HepG2 (cell line): ENCODE results near the gene CLDN14.
A peak's percentile ranks its signal among the peaks of the same experiment; 100 is the strongest.

Experiments
- BRCA1 ChIP-seq: sonication (generic); formaldehyde crosslinking; IDR thresholded peaks from 2 replicates; pipeline ENCODE4 v1.4.0; 2020; ENCODE audit warnings: missing genetic modification reagents
- CAMTA2 ChIP-seq: sonication (generic); formaldehyde crosslinking; IDR thresholded peaks from 2 replicates; pipeline ENCODE4 v1.4.0; 2020; ENCODE audit warnings: mild to moderate bottlenecking, missing genetic modification reagents, borderline replicate concordance
- CENPX ChIP-seq: sonication (generic); formaldehyde crosslinking; IDR thresholded peaks from 2 replicates; pipeline ENCODE4 v1.9.0; 2021; ENCODE audit warnings: mild to moderate bottlenecking, missing genetic modification reagents, moderate library complexity
- FOXK2 ChIP-seq: fragments of 450-650 bp; IDR thresholded peaks from 2 replicates; pipeline ENCODE4 v1.6.1; 2016
- HNRNPUL1 ChIP-seq: fragments of 200-400 bp; formaldehyde crosslinking; IDR thresholded peaks from 2 replicates; pipeline ENCODE4 v1.6.1; 2017; ENCODE audit warnings: low read depth, mild to moderate bottlenecking, low read length, moderate library complexity
- JUND ChIP-seq: sonication (generic); formaldehyde crosslinking; IDR thresholded peaks from 2 replicates; pipeline ENCODE4 v1.8.0; 2022; ENCODE audit warnings: mild to moderate bottlenecking, missing genetic modification reagents
- NR2F6 ChIP-seq, 2 experiments: IDR thresholded peaks; 2 replicates each; pipeline ENCODE4 v1.6.1; 2016; ENCODE audit warnings: antibody characterized with exemption in 1 of 2, mild to moderate bottlenecking in 1 of 2
- TBX3 ChIP-seq: fragments of 450-650 bp; IDR thresholded peaks from 2 replicates; pipeline ENCODE4 v1.6.1; 2017; ENCODE audit warnings: antibody characterized with exemption, mild to moderate bottlenecking, inconsistent platforms, borderline replicate concordance
- ZKSCAN5 ChIP-seq: sonication (generic); formaldehyde crosslinking; IDR thresholded peaks from 2 replicates; pipeline ENCODE4 v1.5.1; 2020; ENCODE audit warnings: mild to moderate bottlenecking, missing genetic modification reagents
- TF ChIP-seq, protein P1 (sequence below): sonication (generic); formaldehyde crosslinking; IDR thresholded peaks from 2 replicates; pipeline ENCODE4 v1.5.0; 2020; ENCODE audit warnings: mild to moderate bottlenecking, missing genetic modification reagents, moderate library complexity
- TF ChIP-seq, protein P2 (sequence below): IDR thresholded peaks from 2 replicates; pipeline ENCODE4 v1.6.1; 2012; ENCODE audit warnings: inconsistent platforms

DNA sequence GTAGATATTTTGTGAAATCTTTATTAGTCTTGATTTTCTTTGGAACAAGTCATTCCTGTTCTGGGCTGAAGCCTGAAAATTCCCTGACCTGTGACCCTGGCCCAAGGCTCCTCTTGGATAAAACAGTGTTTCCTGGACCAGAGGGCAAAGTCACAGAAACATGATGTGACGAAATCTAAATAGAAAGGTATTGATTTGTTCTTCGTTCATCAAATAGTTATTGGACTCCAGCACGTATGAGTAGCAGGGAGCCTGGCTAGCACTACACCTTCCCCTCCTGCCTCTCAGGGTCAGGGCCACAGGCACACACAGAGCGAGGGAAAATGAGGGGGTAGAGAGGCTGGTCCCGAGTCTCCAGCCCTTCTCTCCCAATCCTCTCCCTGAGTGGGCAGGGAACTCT is 1.7 kb upstream of the CLDN14 start:
- peak; percentile 65; the same call in 1 of the 2 replicates for TF ChIP-seq JUND (CRISPR knock-in tag)
- TF ChIP-seq TBX3 = peak; percentile 58; the same call in 1 of the 2 replicates
- no peak for TF ChIP-seq FOXK2
- peak; percentile 99 for TF ChIP-seq NR2F6 (IDR thresholded peaks at IDR 0.05)
- TF ChIP-seq NR2F6 (CRISPR knock-in tag; IDR thresholded peaks at IDR 0.05) = peak; percentile 99
- TF ChIP-seq, protein P1, sequence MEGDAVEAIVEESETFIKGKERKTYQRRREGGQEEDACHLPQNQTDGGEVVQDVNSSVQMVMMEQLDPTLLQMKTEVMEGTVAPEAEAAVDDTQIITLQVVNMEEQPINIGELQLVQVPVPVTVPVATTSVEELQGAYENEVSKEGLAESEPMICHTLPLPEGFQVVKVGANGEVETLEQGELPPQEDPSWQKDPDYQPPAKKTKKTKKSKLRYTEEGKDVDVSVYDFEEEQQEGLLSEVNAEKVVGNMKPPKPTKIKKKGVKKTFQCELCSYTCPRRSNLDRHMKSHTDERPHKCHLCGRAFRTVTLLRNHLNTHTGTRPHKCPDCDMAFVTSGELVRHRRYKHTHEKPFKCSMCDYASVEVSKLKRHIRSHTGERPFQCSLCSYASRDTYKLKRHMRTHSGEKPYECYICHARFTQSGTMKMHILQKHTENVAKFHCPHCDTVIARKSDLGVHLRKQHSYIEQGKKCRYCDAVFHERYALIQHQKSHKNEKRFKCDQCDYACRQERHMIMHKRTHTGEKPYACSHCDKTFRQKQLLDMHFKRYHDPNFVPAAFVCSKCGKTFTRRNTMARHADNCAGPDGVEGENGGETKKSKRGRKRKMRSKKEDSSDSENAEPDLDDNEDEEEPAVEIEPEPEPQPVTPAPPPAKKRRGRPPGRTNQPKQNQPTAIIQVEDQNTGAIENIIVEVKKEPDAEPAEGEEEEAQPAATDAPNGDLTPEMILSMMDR (CRISPR knock-in tag) = 0 out of 2 replicates have a peak, but pooled peaks have one; percentile 19
- no peak for TF ChIP-seq BRCA1 (CRISPR knock-in tag)
- no peak for TF ChIP-seq HNRNPUL1
- no peak for TF ChIP-seq ZKSCAN5 (CRISPR knock-in tag)
- TF ChIP-seq, protein P2, sequence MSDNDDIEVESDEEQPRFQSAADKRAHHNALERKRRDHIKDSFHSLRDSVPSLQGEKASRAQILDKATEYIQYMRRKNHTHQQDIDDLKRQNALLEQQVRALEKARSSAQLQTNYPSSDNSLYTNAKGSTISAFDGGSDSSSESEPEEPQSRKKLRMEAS = peak; percentile 76
- TF ChIP-seq CENPX (CRISPR knock-in tag) = no peak
- no peak for TF ChIP-seq CAMTA2 (CRISPR knock-in tag)
